Prostate gland (tissue), 2 donors: Measurements from ENCODE around the gene FUT8. TPM values are rescaled to one million over a fixed set of nuclear protein-coding genes. Genes with fewer than 3 reads are reported as not detected.

Source experiments
- DNase-seq: peaks from one replicate; pipeline ENCODE4 v3.0.0-alpha.2; 2019; ENCODE audit warnings: low spot score
- H3K27ac ChIP-seq, 2 donors: fragments of 200-600 bp; sonication (generic); 2 replicates each; pipeline ENCODE4 v1.5.1; 2017 to 2019
- H3K27me3 ChIP-seq: fragments of 200-600 bp; sonication (generic); replicated peaks from 2 replicates; pipeline ENCODE4 v1.5.1; 2019; ENCODE audit not compliant: insufficient read depth
- H3K36me3 ChIP-seq, 2 donors: fragments of 200-600 bp; sonication (generic); 1 replicate in 1 of 2; 2 replicates in 1 of 2; pipeline versions ENCODE4 v1.5.1 to v1.8.1; 2017 to 2019
- H3K4me1 ChIP-seq: fragments of 200-600 bp; sonication (generic); replicated peaks from 2 replicates; pipeline ENCODE4 v1.5.1; 2019
- H3K4me3 ChIP-seq, 2 donors: fragments of 200-600 bp; sonication (generic); 2 replicates each; pipeline ENCODE4 v1.5.1; 2017 to 2019
- H3K9me3 ChIP-seq: fragments of 200-600 bp; sonication (generic); 2 replicates; pipeline ENCODE4 v1.5.1; 2017
- CTCF ChIP-seq, 4 experiments: fragments of 200-600 bp in 2 of 4; fragments of 450-650 bp in 2 of 4; sonication (generic) in 2 of 4; IDR thresholded peaks; 1 replicate in 3 of 4; 2 replicates in 1 of 4; pipeline ENCODE4 v1.5.1; 2016 to 2019; ENCODE audit warnings: antibody characterized with exemption in 4 of 4, mild to moderate bottlenecking in 2 of 4, moderate library complexity in 2 of 4
- POLR2A ChIP-seq: fragments of 450-650 bp; IDR thresholded peaks from one replicate; pipeline ENCODE4 v1.6.1; 2016; ENCODE audit warnings: antibody characterized with exemption, mild to moderate bottlenecking
- POLR2AphosphoS5 ChIP-seq: sonication (generic); formaldehyde crosslinking; IDR thresholded peaks from one replicate; pipeline ENCODE4 v1.6.1; 2017; ENCODE audit warnings: antibody characterized with exemption
- WGBS: methylation state at CpG from one replicate; pipeline ENCODE4 v1.1.5; 2018; 5-methylcytosine and 5-hydroxymethylcytosine counted together
- intact Hi-C: fragments of 100-400 bp; cut with DNase I; formaldehyde crosslinking; loops from one replicate; pipeline ENCODE4 v1.14.2; 2022
- total RNA-seq, 2 donors: library from RNA; depleted of rRNA; stranded (reverse); fragments of >200 nt; gene quantifications; one replicate each; pipeline ENCODE4 v1.1.0, GENCODE V29; 2016

Gene FUT8
- total RNA-seq, 2 donors from 2014 or later: 12.4 to 27.9 TPM

- Histone ChIP-seq H3K4me1 (no peaks in the 10 kb centered on the region), H3K27ac (no peak overlapping the region), H3K36me3 (no peaks in the 10 kb centered on the region), H3K9me3 (no peaks in the 10 kb centered on the region), H3K27me3 (no peaks in the 10 kb centered on the region), H3K4me3 (no peak overlapping the region)
- 96% methylated on average over 2 of the region's 2 CpGs for WGBS
- intact Hi-C loops: no loop called here
- no peak for DNase-seq
- TF ChIP-seq CTCF (IDR thresholded peaks at IDR 0.05): no peak
- TF ChIP-seq POLR2AphosphoS5: no peak
- TF ChIP-seq POLR2A: no peak
These were observed 244.0 kb downstream of the FUT8 start for GRCh38 chr14:65656554-65656953.

- no peak overlapping the region for H3K27ac ChIP-seq
- H3K9me3 ChIP-seq: no peaks in the 10 kb centered on the region
- intact Hi-C loops: no loop called here
- TF ChIP-seq POLR2A: no peak
- no peak for TF ChIP-seq POLR2AphosphoS5
- no peak for TF ChIP-seq CTCF (IDR thresholded peaks at IDR 0.05)
- no peaks in the 10 kb centered on the region for H3K4me1 ChIP-seq
- H3K36me3 ChIP-seq: no peaks in the 10 kb centered on the region
- no peaks in the 10 kb centered on the region for H3K27me3 ChIP-seq
- H3K4me3 ChIP-seq: no peak overlapping the region
- no peak for DNase-seq
These were observed 245.7 kb downstream of the FUT8 start for GRCh38 chr14:65658202-65658601.

GRCh38 chr14:65661865-65662264, 249.3 kb downstream of the FUT8 start:
- Histone ChIP-seq H3K9me3 (no peaks in the 10 kb centered on the region), H3K36me3 (no peaks in the 10 kb centered on the region), H3K27me3 (no peaks in the 10 kb centered on the region), H3K27ac (no peak overlapping the region), H3K4me1 (no peaks in the 10 kb centered on the region), H3K4me3 (no peak overlapping the region)
- intact Hi-C loops: no loop called here
- TF ChIP-seq CTCF (IDR thresholded peaks at IDR 0.05) (no peak), POLR2A (no peak), POLR2AphosphoS5 (no peak)
- WGBS: 75% methylated on average over 3 of the region's 3 CpGs
- no peak for DNase-seq

- TF ChIP-seq POLR2A: no peak
- TF ChIP-seq POLR2AphosphoS5: no peak
- no peak for TF ChIP-seq CTCF (IDR thresholded peaks at IDR 0.05)
- no peaks in the 10 kb centered on the region for H3K4me1 ChIP-seq
- H3K4me3 ChIP-seq: no peak overlapping the region
- no peaks in the 10 kb centered on the region for H3K36me3 ChIP-seq
- no peak overlapping the region for H3K27ac ChIP-seq
- intact Hi-C loops: no loop called here
- no peaks in the 10 kb centered on the region for H3K27me3 ChIP-seq
- H3K9me3 ChIP-seq: no peaks in the 10 kb centered on the region
- no peak for DNase-seq
These were observed 251.9 kb downstream of the FUT8 start for GRCh38 chr14:65664436-65664835.

- Histone ChIP-seq H3K27me3 (no peaks in the 10 kb centered on the region), H3K4me3 (no peak overlapping the region), H3K9me3 (no peaks in the 10 kb centered on the region), H3K4me1 (no peaks in the 10 kb centered on the region), H3K36me3 (no peaks in the 10 kb centered on the region), H3K27ac (peak overlapping the region in 1 of 2 donors; percentile 3)
- intact Hi-C loops: no loop called here
- WGBS: 44% methylated on average over 5 of the region's 5 CpGs
- TF ChIP-seq POLR2AphosphoS5 (peak; percentile 60), CTCF (IDR thresholded peaks at IDR 0.05) (no peak), POLR2A (no peak)
- DNase-seq: no peak
These were observed 264.0 kb downstream of the FUT8 start for GRCh38 chr14:65676361-65677014.
